ENCODE measurements around the gene ASTN2.

Gene ASTN2

GRCh38 chr9:117239428-117239827 is 175.4 kb downstream of the ASTN2 start:
- no peak overlapping the region for H3K27ac ChIP-seq
- TF ChIP-seq ZFX (IDR thresholded peaks at IDR 0.05) = no peak
- no peak for TF ChIP-seq CTCF (conservative IDR thresholded peaks at IDR 0.05)

GRCh38 chr9:117234103-117234502 is 180.8 kb downstream of the ASTN2 start:
- no peak overlapping the region for H3K27ac ChIP-seq
- TF ChIP-seq CTCF (conservative IDR thresholded peaks at IDR 0.05) (no peak), ZFX (IDR thresholded peaks at IDR 0.05) (no peak)

- H3K27ac ChIP-seq = no peak overlapping the region
- no peak for TF ChIP-seq CTCF (conservative IDR thresholded peaks at IDR 0.05)
- no peak for TF ChIP-seq ZFX (IDR thresholded peaks at IDR 0.05)
Measured at GRCh38 chr9:117233016-117233415, 181.8 kb downstream of the ASTN2 start.

- no peak overlapping the region for H3K27ac ChIP-seq
- TF ChIP-seq CTCF (conservative IDR thresholded peaks at IDR 0.05) (no peak), ZFX (IDR thresholded peaks at IDR 0.05) (no peak)
Measured at GRCh38 chr9:117232281-117232680, 182.6 kb downstream of the ASTN2 start.

GRCh38 chr9:117231012-117231411 is 183.8 kb downstream of the ASTN2 start:
- TF ChIP-seq CTCF (conservative IDR thresholded peaks at IDR 0.05) (no peak), ZFX (IDR thresholded peaks at IDR 0.05) (no peak)

GRCh38 chr9:117224695-117225094 is 190.2 kb downstream of the ASTN2 start:
- TF ChIP-seq CTCF (conservative IDR thresholded peaks at IDR 0.05) (no peak), ZFX (IDR thresholded peaks at IDR 0.05) (no peak)
- H3K27ac ChIP-seq = no peak overlapping the region

More at GRCh38 chr9:117231012-117231411, 183.8 kb downstream of the ASTN2 start:
- no peak overlapping the region for H3K27ac ChIP-seq

- TF ChIP-seq ZFX (IDR thresholded peaks at IDR 0.05) = no peak
- TF ChIP-seq CTCF (conservative IDR thresholded peaks at IDR 0.05) = no peak
Measured at GRCh38 chr9:117218951-117219350, 195.9 kb downstream of the ASTN2 start.

More at GRCh38 chr9:117218951-117219350, 195.9 kb downstream of the ASTN2 start:
- no peak overlapping the region for H3K27ac ChIP-seq
